SU-DHL-6 (cell line): ENCODE measurements around the gene PRR7.

ENCODE experiments used
- H2AFZ ChIP-seq: fragments of 200-600 bp; sonication (generic); 2 replicates; pipeline ENCODE4 v1.6.1; 2014; ENCODE audit warnings: low read depth, mild to moderate bottlenecking, moderate library complexity, mixed read lengths, antibody characterized with exemption, low read length; ENCODE audit not compliant: severe bottlenecking
- H3F3A ChIP-seq: fragments of 200-600 bp; shearing (Covaris generic); 2 replicates; pipeline ENCODE4 v1.6.0; 2016; ENCODE audit warnings: antibody characterized with exemption, mild to moderate bottlenecking; ENCODE audit not compliant: insufficient read depth
- H3K27ac ChIP-seq: fragments of 200-600 bp; sonication (generic); 2 replicates; pipeline ENCODE4 v1.5.1; 2016; ENCODE audit warnings: low read depth, mild to moderate bottlenecking, low read length, moderate library complexity, mixed read lengths
- H3K27me3 ChIP-seq: fragments of 200-600 bp; sonication (generic), shearing (Covaris generic); 2 replicates; pipeline ENCODE4 v1.6.0; 2014; ENCODE audit warnings: mild to moderate bottlenecking, low read length
- H3K36me3 ChIP-seq: fragments of 200-600 bp; sonication (generic); 2 replicates; pipeline ENCODE4 v1.6.1; 2014; ENCODE audit warnings: mild to moderate bottlenecking, low read length, mixed read lengths
- H3K4me2 ChIP-seq: fragments of 300-600, 200-600 bp; shearing (Covaris generic), sonication (generic); 2 replicates; pipeline ENCODE4 v1.6.0; 2014; ENCODE audit warnings: low read length, low read depth, mild to moderate bottlenecking; ENCODE audit not compliant: poor library complexity, severe bottlenecking
- H3K4me3 ChIP-seq: fragments of 200-600 bp; sonication (generic); 2 replicates; pipeline ENCODE4 v1.5.1; 2014; ENCODE audit warnings: antibody characterized with exemption, low read length, mild to moderate bottlenecking, mixed read lengths; ENCODE audit not compliant: insufficient read depth, poor library complexity, severe bottlenecking
- H3K79me2 ChIP-seq: fragments of 200-600 bp; sonication (generic); 2 replicates; pipeline ENCODE4 v1.6.1; 2014; ENCODE audit warnings: mild to moderate bottlenecking, low read length, moderate library complexity; ENCODE audit not compliant: insufficient read depth
- H3K9ac ChIP-seq: fragments of 200-600 bp; sonication (generic); 2 replicates; pipeline ENCODE4 v1.7.0; 2014; ENCODE audit warnings: mild to moderate bottlenecking, low read length
- H3K9me2 ChIP-seq: fragments of 200-600 bp; sonication (generic); replicated peaks from 2 replicates; pipeline ENCODE4 v1.6.1; 2014; ENCODE audit warnings: low read length; ENCODE audit not compliant: insufficient read depth
- H3K9me3 ChIP-seq: fragments of 200-600 bp; sonication (generic); 2 replicates; pipeline ENCODE4 v1.6.1; 2014; ENCODE audit warnings: low read length, mixed read lengths; ENCODE audit not compliant: insufficient read depth
- H4K20me1 ChIP-seq: fragments of 200-600 bp; sonication (generic); 2 replicates; pipeline ENCODE4 v1.6.1; 2014; ENCODE audit warnings: low read depth, mild to moderate bottlenecking, antibody characterized with exemption, low read length, moderate library complexity, mixed read lengths
- EZH2phosphoT487 ChIP-seq: fragments of 200-600 bp; sonication (generic), shearing (Covaris generic); conservative IDR thresholded peaks from 2 replicates; pipeline ENCODE4 v1.6.1; 2018; ENCODE audit warnings: mild to moderate bottlenecking, antibody characterized with exemption, low read length, moderate library complexity, mixed read lengths
- TF ChIP-seq, protein P1 (sequence below): fragments of 200-600 bp; sonication (generic); IDR thresholded peaks from one replicate; pipeline ENCODE4 v1.5.1; 2017; ENCODE audit warnings: antibody characterized with exemption, mild to moderate bottlenecking, low read length, moderate library complexity; ENCODE audit not compliant: insufficient read depth, poor library complexity, severe bottlenecking

PRR7 gene

DNA sequence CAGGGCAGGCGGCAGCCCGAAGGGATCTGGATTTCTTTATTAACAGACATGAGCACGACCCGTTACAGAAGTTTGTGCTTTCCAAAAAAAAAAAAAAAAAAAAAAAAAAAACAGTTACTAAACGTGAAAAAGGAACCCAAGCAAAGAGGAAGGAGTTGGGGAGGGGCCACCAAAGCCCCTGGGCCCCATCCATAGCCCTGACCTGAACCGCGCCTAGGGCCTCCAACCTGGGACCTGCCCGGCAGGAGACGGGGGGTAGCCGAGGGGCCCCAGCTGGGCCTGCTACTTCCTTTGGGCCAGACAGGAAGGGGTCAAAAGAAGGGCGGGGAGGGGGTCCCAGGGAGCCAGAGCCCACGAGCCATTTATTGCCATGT, 10.0 kb downstream of the PRR7 start:
- TF ChIP-seq, protein P1, sequence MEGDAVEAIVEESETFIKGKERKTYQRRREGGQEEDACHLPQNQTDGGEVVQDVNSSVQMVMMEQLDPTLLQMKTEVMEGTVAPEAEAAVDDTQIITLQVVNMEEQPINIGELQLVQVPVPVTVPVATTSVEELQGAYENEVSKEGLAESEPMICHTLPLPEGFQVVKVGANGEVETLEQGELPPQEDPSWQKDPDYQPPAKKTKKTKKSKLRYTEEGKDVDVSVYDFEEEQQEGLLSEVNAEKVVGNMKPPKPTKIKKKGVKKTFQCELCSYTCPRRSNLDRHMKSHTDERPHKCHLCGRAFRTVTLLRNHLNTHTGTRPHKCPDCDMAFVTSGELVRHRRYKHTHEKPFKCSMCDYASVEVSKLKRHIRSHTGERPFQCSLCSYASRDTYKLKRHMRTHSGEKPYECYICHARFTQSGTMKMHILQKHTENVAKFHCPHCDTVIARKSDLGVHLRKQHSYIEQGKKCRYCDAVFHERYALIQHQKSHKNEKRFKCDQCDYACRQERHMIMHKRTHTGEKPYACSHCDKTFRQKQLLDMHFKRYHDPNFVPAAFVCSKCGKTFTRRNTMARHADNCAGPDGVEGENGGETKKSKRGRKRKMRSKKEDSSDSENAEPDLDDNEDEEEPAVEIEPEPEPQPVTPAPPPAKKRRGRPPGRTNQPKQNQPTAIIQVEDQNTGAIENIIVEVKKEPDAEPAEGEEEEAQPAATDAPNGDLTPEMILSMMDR = peak; percentile 6
- no peak for TF ChIP-seq EZH2phosphoT487
- H4K20me1 ChIP-seq = peaks cover 3% of the 10 kb centered on the region; the same call in 1 of the 2 replicates
- H3K36me3 ChIP-seq = no peaks in the 10 kb centered on the region
- H3K27ac ChIP-seq = peak overlapping the region; percentile 34
- H3K9me2 ChIP-seq = no peaks in the 10 kb centered on the region
- no peak overlapping the region for H3K4me3 ChIP-seq
- H2AFZ ChIP-seq = no peak overlapping the region
- no peak overlapping the region for H3K9ac ChIP-seq
- no peaks in the 10 kb centered on the region for H3K79me2 ChIP-seq
- H3K9me3 ChIP-seq = no peaks in the 10 kb centered on the region
- H3F3A ChIP-seq = peaks cover 13% of the 10 kb centered on the region
- H3K27me3 ChIP-seq = no peaks in the 10 kb centered on the region
- H3K4me2 ChIP-seq = peak overlapping the region; percentile 96

DNA sequence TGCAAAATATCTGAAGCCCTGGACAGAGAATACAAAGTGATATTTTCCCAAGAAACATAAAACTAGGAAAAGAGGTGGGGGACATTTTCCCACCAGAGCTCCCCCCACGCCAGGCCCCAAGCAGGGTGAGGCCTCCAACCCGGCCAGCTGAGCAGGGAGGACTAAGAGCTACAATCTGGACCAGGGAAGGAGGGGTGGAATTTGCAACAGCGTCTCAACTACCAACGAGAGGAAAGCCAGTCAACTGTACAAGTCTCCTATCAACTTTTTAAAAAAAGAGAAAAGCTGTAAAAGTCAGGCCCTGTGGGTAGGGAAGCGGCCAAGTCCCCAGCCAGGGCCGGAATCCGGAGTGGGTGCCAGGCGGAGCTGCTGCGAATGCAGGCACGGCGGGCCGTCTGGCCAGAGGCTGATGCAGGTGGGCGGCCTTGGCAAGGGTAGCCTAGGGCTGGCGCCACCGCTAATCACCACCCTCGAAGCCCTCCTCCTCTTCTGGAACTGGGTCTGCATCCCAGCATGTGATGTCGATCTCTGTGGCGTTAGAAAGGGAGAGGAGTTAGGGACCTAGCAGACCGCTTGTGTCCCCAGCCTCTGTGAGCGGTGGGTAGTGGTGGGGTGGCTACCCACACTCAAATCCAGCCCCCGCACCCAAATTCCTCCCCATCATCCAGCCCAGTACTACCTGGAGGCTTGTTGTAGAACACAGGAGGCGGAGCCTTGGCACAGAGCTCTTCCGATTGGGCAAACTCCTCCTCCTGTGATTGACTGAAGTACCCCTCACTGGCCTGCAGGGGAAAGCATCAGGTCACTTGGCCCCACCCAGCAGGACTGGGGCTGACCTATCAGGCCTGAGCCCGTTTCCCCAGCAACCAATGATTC, 10.6 kb downstream of the PRR7 start:
- Histone ChIP-seq H4K20me1 (peaks cover 3% of the 10 kb centered on the region; the same call in 1 of the 2 replicates), H3K4me2 (peak overlapping the region; percentile 96), H3K9me2 (no peaks in the 10 kb centered on the region), H2AFZ (no peak overlapping the region), H3K9me3 (no peaks in the 10 kb centered on the region), H3K9ac (no peak overlapping the region), H3K27me3 (no peaks in the 10 kb centered on the region), H3F3A (peaks cover 13% of the 10 kb centered on the region), H3K4me3 (no peak overlapping the region), H3K36me3 (no peaks in the 10 kb centered on the region), H3K27ac (peak overlapping the region; percentile 34; the same call in 1 of the 2 replicates), H3K79me2 (no peaks in the 10 kb centered on the region)
- TF ChIP-seq, protein P1 = no peak
- TF ChIP-seq EZH2phosphoT487 = no peak

DNA sequence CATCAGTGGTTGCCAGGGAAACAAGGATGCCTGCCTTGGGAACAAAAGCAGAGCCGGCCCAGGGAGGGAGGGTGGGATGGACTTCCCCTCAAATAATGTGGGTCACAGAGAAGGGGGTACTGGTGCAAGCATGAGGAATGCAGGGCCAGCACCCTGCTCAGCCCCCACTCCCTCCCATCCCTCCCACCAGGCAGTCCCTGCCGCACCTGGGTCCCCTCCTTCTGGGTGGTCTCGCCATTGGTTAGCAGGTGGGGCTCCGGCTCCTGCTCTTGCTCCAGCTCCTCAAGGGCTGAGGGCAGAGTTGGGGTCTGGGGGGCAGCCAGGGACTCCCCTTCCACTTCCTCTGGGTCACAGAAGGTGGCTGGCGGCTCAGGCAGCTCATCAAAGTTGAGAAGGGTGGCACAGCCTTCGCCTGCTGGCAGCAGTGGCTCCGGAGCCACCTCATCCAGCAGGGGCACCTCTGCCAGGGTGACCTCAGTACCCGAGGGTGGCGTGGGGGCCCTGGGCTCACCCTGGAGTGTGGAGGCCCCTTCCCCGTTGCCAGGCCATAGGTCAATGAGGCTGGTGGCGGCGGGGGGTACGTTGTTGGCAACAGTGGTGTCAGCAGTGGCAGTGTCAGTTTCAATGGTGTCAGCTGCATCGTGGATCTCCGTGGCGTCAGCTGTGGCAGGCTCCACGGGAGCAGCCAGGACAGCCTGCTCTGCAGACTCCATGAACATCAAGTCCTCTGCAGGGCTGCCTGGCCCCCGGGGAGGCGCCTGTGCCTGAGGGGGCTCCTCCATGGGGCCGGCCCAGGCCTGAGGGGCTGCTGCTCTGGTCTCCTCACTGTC, 11.5 kb downstream of the PRR7 start:
- Histone ChIP-seq H3K4me3 (no peak overlapping the region), H3K9ac (no peak overlapping the region), H3F3A (peaks cover 13% of the 10 kb centered on the region), H3K4me2 (no peak overlapping the region), H4K20me1 (peaks cover 3% of the 10 kb centered on the region; the same call in 1 of the 2 replicates), H2AFZ (no peak overlapping the region), H3K36me3 (no peaks in the 10 kb centered on the region), H3K27ac (no peak overlapping the region), H3K9me2 (no peaks in the 10 kb centered on the region), H3K27me3 (no peaks in the 10 kb centered on the region), H3K79me2 (no peaks in the 10 kb centered on the region), H3K9me3 (no peaks in the 10 kb centered on the region)
- TF ChIP-seq EZH2phosphoT487 = no peak
- TF ChIP-seq, protein P1 = no peak
